IMR-90 (cell line): ENCODE measurements around the gene NAPA. TPM values are rescaled to one million over a fixed set of nuclear protein-coding genes. Genes with fewer than 3 reads are reported as not detected.

Experiments
- ATAC-seq: fragments of 200-7000 bp; cut with Tn5 transposase; 2 replicates; pipeline ENCODE4 v1.9.1; 2020; ENCODE audit warnings: low read depth, mild to moderate bottlenecking, moderate library complexity
- BruUV-seq: library from RNA; stranded (reverse); fragments of 400-500 nt; replicated peaks from 2 replicates; lab custom pipeline; 2021; lab: Mats Ljungman, UMichigan
- CTCF ChIA-PET: fragments of 300-600 bp; formaldehyde crosslinking; extraction: SDS; loops from one replicate; lab custom pipeline; 2021; ENCODE audit warnings: antibody characterized with exemption; lab: Yijun Ruan, JAX
- POLR2A ChIA-PET: fragments of 300-600 bp; sonication (Branson Sonifier 250); formaldehyde crosslinking; loops from one replicate; lab custom pipeline; 2022; ENCODE audit warnings: antibody characterized with exemption; ENCODE audit not compliant: unreplicated experiment; lab: Charles Lee
- DNase-seq: peaks from one replicate; pipeline ENCODE4 v3.0.0; 2013
- H2AFZ ChIP-seq: replicated peaks from 2 replicates; pipeline ENCODE3; 2013; ENCODE audit warnings: low read length, mild to moderate bottlenecking; ENCODE audit not compliant: poor library complexity
- H2AK5ac ChIP-seq: 2 replicates; pipeline ENCODE4 v1.6.1; 2013; ENCODE audit warnings: low read depth, low read length, inconsistent platforms
- H2AK9ac ChIP-seq: replicated peaks from 2 replicates; pipeline ENCODE3; 2013; ENCODE audit warnings: mild to moderate bottlenecking, low read depth, low read length, moderate library complexity; ENCODE audit not compliant: poor library complexity
- H2BK120ac ChIP-seq: 2 replicates; pipeline ENCODE4 v1.6.1; 2013; ENCODE audit warnings: low read depth, low read length, inconsistent platforms
- H2BK15ac ChIP-seq: 3 replicates; pipeline ENCODE4 v1.6.1; 2013; ENCODE audit warnings: low read depth, low read length, inconsistent platforms
- H2BK20ac ChIP-seq: 2 replicates; pipeline ENCODE4 v1.6.1; 2013; ENCODE audit warnings: low read depth, mild to moderate bottlenecking, inconsistent platforms, low read length, moderate library complexity
- H2BK5ac ChIP-seq: 2 replicates; pipeline ENCODE4 v1.6.1; 2013; ENCODE audit warnings: mild to moderate bottlenecking, low read depth, low read length, inconsistent platforms; ENCODE audit not compliant: poor library complexity, severe bottlenecking
- H3K14ac ChIP-seq: replicated peaks from 2 replicates; pipeline ENCODE4 v1.6.1; 2013; ENCODE audit warnings: low read depth, low read length, inconsistent platforms
- H3K18ac ChIP-seq: 2 replicates; pipeline ENCODE4 v1.6.1; 2013; ENCODE audit warnings: low read depth, low read length, control low read depth
- H3K23ac ChIP-seq: 2 replicates; pipeline ENCODE4 v1.6.1; 2013; ENCODE audit warnings: low read depth, low read length, inconsistent platforms
- H3K27ac ChIP-seq: 2 replicates; pipeline ENCODE4 v1.5.1; 2013; ENCODE audit warnings: mild to moderate bottlenecking, control low read depth, low read length; ENCODE audit not compliant: insufficient read depth
- H3K27me3 ChIP-seq: 2 replicates; pipeline ENCODE4 v1.6.1; 2013; ENCODE audit warnings: low read length; ENCODE audit not compliant: control insufficient read depth, insufficient read depth
- H3K36me3 ChIP-seq: 2 replicates; pipeline ENCODE4 v1.6.1; 2013; ENCODE audit warnings: low read length, mixed read lengths; ENCODE audit not compliant: control insufficient read depth, insufficient read depth
- H3K4ac ChIP-seq: 2 replicates; pipeline ENCODE4 v1.6.1; 2013; ENCODE audit warnings: low read depth, low read length, inconsistent platforms
- H3K4me1 ChIP-seq: 2 replicates; pipeline ENCODE4 v1.6.1; 2013; ENCODE audit warnings: low read length, mixed read lengths; ENCODE audit not compliant: control insufficient read depth, insufficient read depth
- H3K4me2 ChIP-seq: 2 replicates; pipeline ENCODE4 v1.6.1; 2013; ENCODE audit warnings: low read depth, mild to moderate bottlenecking, control low read depth, low read length, moderate library complexity
- H3K4me3 ChIP-seq: 2 replicates; pipeline ENCODE4 v1.5.1; 2013; ENCODE audit warnings: low read depth, mild to moderate bottlenecking, control low read depth, low read length, moderate library complexity; ENCODE audit not compliant: insufficient read depth
- H3K56ac ChIP-seq: 2 replicates; pipeline ENCODE4 v1.6.1; 2013; ENCODE audit warnings: low read length, inconsistent platforms; ENCODE audit not compliant: insufficient read depth; ENCODE audit errors: extremely low read depth
- H3K79me1 ChIP-seq, 2 experiments: 2 replicates each; pipeline ENCODE4 v1.6.1; 2013; ENCODE audit warnings: low read length in 2 of 2, inconsistent platforms in 1 of 2, low read depth in 1 of 2
- H3K9ac ChIP-seq: 2 replicates; pipeline ENCODE4 v1.6.1; 2013; ENCODE audit warnings: low read depth, low read length, control low read depth
- H3K9me1 ChIP-seq: 2 replicates; pipeline ENCODE4 v1.6.1; 2013; ENCODE audit warnings: low read length, inconsistent platforms; ENCODE audit not compliant: insufficient read depth
- H3K9me3 ChIP-seq: 2 replicates; pipeline ENCODE4 v1.6.1; 2013; ENCODE audit warnings: low read length; ENCODE audit not compliant: control insufficient read depth, insufficient read depth
- H4K20me1 ChIP-seq: 2 replicates; pipeline ENCODE4 v1.6.1; 2013; ENCODE audit warnings: low read length, inconsistent platforms; ENCODE audit not compliant: insufficient read depth
- H4K5ac ChIP-seq: 2 replicates; pipeline ENCODE4 v1.6.1; 2013; ENCODE audit warnings: mild to moderate bottlenecking, low read depth, low read length, control low read depth
- H4K8ac ChIP-seq, 2 experiments: 2 replicates each; pipeline ENCODE4 v1.6.1; 2013; ENCODE audit warnings: low read depth in 2 of 2, low read length in 2 of 2, control low read depth in 1 of 2, inconsistent platforms in 1 of 2
- H4K91ac ChIP-seq: 2 replicates; pipeline ENCODE4 v1.6.1; 2013; ENCODE audit warnings: low read depth, low read length, inconsistent platforms; ENCODE audit not compliant: insufficient read depth
- CTCF ChIP-seq: conservative IDR thresholded peaks from 2 replicates; pipeline ENCODE4 v1.5.1; 2012; ENCODE audit warnings: mild to moderate bottlenecking, low read depth, low read length, improper control_type of control experiment
- MAZ ChIP-seq: IDR thresholded peaks from 2 replicates; pipeline ENCODE4 v1.6.1; 2012; ENCODE audit warnings: low read depth, mild to moderate bottlenecking, low read length, improper control_type of control experiment, moderate library complexity, borderline replicate concordance
- RAD21 ChIP-seq: IDR thresholded peaks from 2 replicates; pipeline ENCODE4 v1.6.1; 2012; ENCODE audit warnings: low read length, improper control_type of control experiment
- RCOR1 ChIP-seq: IDR thresholded peaks from 2 replicates; pipeline ENCODE4 v1.6.1; 2012; ENCODE audit warnings: mild to moderate bottlenecking, low read length, improper control_type of control experiment; ENCODE audit not compliant: insufficient replicate concordance
- WGBS, 2 experiments: methylation state at CpG; one replicate each; pipeline versions ENCODE4 v1.1.5 to v1.1.7; 2013; ENCODE audit warnings: missing lambda C conversion rate in 2 of 2; ENCODE audit not compliant: insufficient read length in 1 of 2; ENCODE audit errors: extremely low coverage in 2 of 2; 5-methylcytosine and 5-hydroxymethylcytosine counted together
- dilution Hi-C: fragments of 300-500 bp; cut with HindIII; formaldehyde crosslinking; loops from one replicate; pipeline ENCODE4 v1.14.3; 2018; ENCODE audit warnings: low sequenced_read_pairs; ENCODE audit not compliant: unreplicated experiment
- in situ Hi-C: fragments of 300-500 bp; cut with MboI; formaldehyde crosslinking; loops from 3 replicates; pipeline ENCODE4 v1.14.3; 2019; ENCODE audit warnings: low sequenced_read_pairs, inconsistent platforms, mixed read lengths
- intact Hi-C: fragments of 100-400 bp; cut with micrococcal nuclease; formaldehyde crosslinking; loops from 2 replicates; pipeline ENCODE4 v1.10.0; 2022
- polyA plus RNA-seq, 3 experiments: library from polyadenylated mRNA; depleted of rRNA; stranded (reverse); fragments of >200 nt; gene quantifications; 2 replicates each; pipeline ENCODE4 v1.2.3, GENCODE V29; 2012; ENCODE audit warnings: low replicate concordance in 1 of 3
- total RNA-seq: library from RNA; depleted of rRNA; stranded (reverse); fragments of >200 nt; gene quantifications from 2 replicates; pipeline ENCODE4 v1.2.3, GENCODE V29; 2012

NAPA gene
- total and polyA plus RNA-seq, 2 of the 4 experiments (the other 2 are of a cell fraction), result 76.4 to 126 TPM

DNA sequence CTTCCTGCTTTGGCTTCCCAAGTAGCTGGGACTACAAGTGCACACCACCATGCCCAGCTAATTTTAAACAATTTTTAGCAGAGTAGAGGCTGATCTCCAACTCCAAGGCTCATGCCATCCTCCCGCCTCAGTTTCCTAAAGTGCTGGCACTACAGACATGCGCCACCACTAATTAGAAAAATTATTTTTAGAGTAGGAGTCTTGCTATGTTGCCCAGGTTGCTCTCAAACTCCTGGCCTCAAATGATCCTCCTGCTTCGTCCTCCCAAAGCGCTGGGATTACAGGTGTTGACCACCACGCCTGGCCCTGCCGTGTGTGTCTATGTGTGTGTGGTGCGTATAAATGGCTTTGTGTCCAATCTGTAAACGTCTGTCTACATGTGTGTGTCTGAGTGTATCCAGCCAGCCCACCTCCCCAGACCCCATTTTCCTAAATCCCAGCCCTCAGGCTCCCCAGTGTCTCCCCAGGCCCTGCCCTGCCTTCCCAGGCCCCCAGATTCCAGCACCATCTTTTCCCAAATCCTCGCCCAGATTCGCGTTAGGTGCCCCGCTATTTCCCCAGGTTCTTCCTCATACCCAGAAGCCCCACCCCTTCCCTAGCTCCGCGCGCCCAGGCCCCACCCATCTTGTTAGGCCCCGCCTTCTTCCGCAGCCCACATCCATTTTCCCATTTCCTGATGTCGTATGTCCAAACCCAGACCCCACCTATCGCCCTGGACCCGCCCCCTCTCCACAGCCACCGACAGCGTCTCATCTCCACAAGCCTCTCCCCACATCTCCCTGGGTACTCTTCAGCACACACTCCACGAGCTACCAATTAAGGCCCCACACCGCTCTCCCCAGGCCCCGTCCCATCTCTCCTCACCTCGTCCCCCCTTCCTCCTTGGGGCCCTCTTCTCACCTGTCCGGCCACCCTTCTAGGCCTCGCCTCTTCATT, 68.1 kb downstream of the NAPA start:
- no peak overlapping the region for H3K56ac ChIP-seq
- DNase-seq (no peak), ATAC-seq (no peak)
- H3K27me3 ChIP-seq, result peaks cover 70% of the 10 kb centered on the region
- ChIA-PET POLR2A (no interaction called here), CTCF (no interaction called here)
- H2BK20ac ChIP-seq, result no peak overlapping the region
- TF ChIP-seq RCOR1, result no peak
- no peak for TF ChIP-seq RAD21
- no peak for TF ChIP-seq MAZ
- no peak for TF ChIP-seq CTCF
- H3K27ac ChIP-seq, result no peak overlapping the region
- H2BK15ac ChIP-seq, result no peak overlapping the region
- intact Hi-C loops (no loop called here), in situ Hi-C loops (no loop called here), dilution Hi-C loops (no loop called here)
- H2BK120ac ChIP-seq, result no peak overlapping the region
- H3K14ac ChIP-seq, result no peak overlapping the region
- H3K9ac ChIP-seq, result no peak overlapping the region
- no peak overlapping the region for H2AK5ac ChIP-seq
- no peak overlapping the region for H4K91ac ChIP-seq
- H3K9me3 ChIP-seq, result peaks cover 10% of the 10 kb centered on the region
- no peak overlapping the region for H4K8ac ChIP-seq
- H3K4me3 ChIP-seq, result no peak overlapping the region
- peak overlapping the region; percentile 61 for H2AFZ ChIP-seq
- WGBS, 2 experiments, result 4% methylated on average over 15 of the region's 28 CpGs; no CpG with 5 or more reads in 1 of the 2 experiments
- no peak overlapping the region for H2BK5ac ChIP-seq
- no peak overlapping the region for H3K4me2 ChIP-seq
- no peaks in the 10 kb centered on the region for H3K79me1 ChIP-seq
- BruUV-seq, result no TSS peak
- no peaks in the 10 kb centered on the region for H3K36me3 ChIP-seq
- no peaks in the 10 kb centered on the region for H3K9me1 ChIP-seq
- no peaks in the 10 kb centered on the region for H4K20me1 ChIP-seq
- no peak overlapping the region for H3K4ac ChIP-seq
- no peak overlapping the region for H4K5ac ChIP-seq
- no peak overlapping the region for H3K18ac ChIP-seq
- peaks cover 2% of the 10 kb centered on the region; the same call in 1 of the 2 replicates for H3K4me1 ChIP-seq
- H3K23ac ChIP-seq, result no peak overlapping the region
- no peak overlapping the region for H2AK9ac ChIP-seq
